Neuronal stem cell (in vitro differentiated cells): ENCODE results near the gene UBXN6.

Experiments
- DNase-seq: peaks from one replicate; pipeline ENCODE4 v3.0.0-alpha.2; 2013; ENCODE audit warnings: low spot score
- H2AFZ ChIP-seq: one replicate; pipeline ENCODE4 v1.6.1; 2013; ENCODE audit warnings: mild to moderate bottlenecking, low read length, inconsistent platforms
- H2AK5ac ChIP-seq: 2 replicates; pipeline ENCODE4 v1.6.1; 2013; ENCODE audit warnings: low read depth, mild to moderate bottlenecking, inconsistent platforms, low read length, moderate library complexity, mixed read lengths
- H2BK120ac ChIP-seq: 2 replicates; pipeline ENCODE4 v1.6.1; 2013; ENCODE audit warnings: low read depth, mild to moderate bottlenecking, inconsistent platforms, low read length, moderate library complexity, mixed read lengths
- H2BK12ac ChIP-seq: one replicate; pipeline ENCODE4 v1.6.1; 2013; ENCODE audit warnings: low read length, inconsistent platforms
- H2BK15ac ChIP-seq: 2 replicates; pipeline ENCODE4 v1.6.1; 2013; ENCODE audit warnings: mild to moderate bottlenecking, low read length, inconsistent platforms, mixed read lengths
- H2BK5ac ChIP-seq: one replicate; pipeline ENCODE4 v1.6.1; 2013; ENCODE audit warnings: inconsistent platforms, mild to moderate bottlenecking, low read length, moderate library complexity
- H3K14ac ChIP-seq: one replicate; pipeline ENCODE4 v1.6.1; 2013; ENCODE audit warnings: low read length, inconsistent platforms
- H3K18ac ChIP-seq: 2 replicates; pipeline ENCODE4 v1.6.1; 2013; ENCODE audit warnings: low read length, inconsistent platforms
- H3K23ac ChIP-seq: 2 replicates; pipeline ENCODE4 v1.6.1; 2013; ENCODE audit warnings: low read depth, mild to moderate bottlenecking, mixed read lengths, low read length, inconsistent platforms; ENCODE audit not compliant: poor library complexity
- H3K27ac ChIP-seq: replicated peaks from 3 replicates; pipeline ENCODE4 v1.5.1; 2013; ENCODE audit warnings: low read length, inconsistent platforms
- H3K27me3 ChIP-seq, 3 experiments: 2 replicates each; pipeline ENCODE4 v1.6.1; 2013; ENCODE audit warnings: low read length in 3 of 3, mild to moderate bottlenecking in 2 of 3, inconsistent platforms in 1 of 3, low read depth in 1 of 3, mixed read lengths in 1 of 3, moderate library complexity in 1 of 3; ENCODE audit not compliant: control insufficient read depth in 3 of 3, insufficient read depth in 3 of 3
- H3K36me3 ChIP-seq, 2 donors: replicated peaks in 1 of 2; 2 replicates each; pipeline ENCODE4 v1.6.1; 2013; ENCODE audit warnings: low read length in 2 of 2; ENCODE audit not compliant: control insufficient read depth in 2 of 2, insufficient read depth in 2 of 2
- H3K4ac ChIP-seq: 2 replicates; pipeline ENCODE4 v1.6.1; 2013; ENCODE audit warnings: inconsistent platforms, mild to moderate bottlenecking, low read length, moderate library complexity
- H3K4me1 ChIP-seq, 2 donors: 1 replicate in 1 of 2; 2 replicates in 1 of 2; pipeline ENCODE4 v1.6.1; 2013; ENCODE audit warnings: low read length in 2 of 2, low read depth in 1 of 2; ENCODE audit not compliant: control insufficient read depth in 2 of 2, insufficient read depth in 1 of 2
- H3K4me2 ChIP-seq: one replicate; pipeline ENCODE4 v1.6.1; 2013; ENCODE audit warnings: mild to moderate bottlenecking, low read length, inconsistent platforms; ENCODE audit not compliant: insufficient read depth, poor library complexity, severe bottlenecking
- H3K4me3 ChIP-seq, 2 donors: 2 replicates each; pipeline ENCODE4 v1.5.1; 2013; ENCODE audit warnings: low read length in 2 of 2, mild to moderate bottlenecking in 2 of 2, inconsistent platforms in 1 of 2, moderate library complexity in 1 of 2
- H3K79me1 ChIP-seq: one replicate; pipeline ENCODE4 v1.6.1; 2013; ENCODE audit warnings: low read depth, mild to moderate bottlenecking, inconsistent platforms, low read length, moderate library complexity
- H3K9ac ChIP-seq: one replicate; pipeline ENCODE4 v1.6.1; 2013; ENCODE audit warnings: mild to moderate bottlenecking, low read depth, low read length, inconsistent platforms; ENCODE audit not compliant: poor library complexity
- H3K9me3 ChIP-seq, 2 donors: replicated peaks in 1 of 2; 2 replicates each; pipeline versions ENCODE3 to v1.6.1; 2013; ENCODE audit warnings: low read length in 2 of 2, mild to moderate bottlenecking in 2 of 2, inconsistent platforms in 1 of 2, low read depth in 1 of 2, mixed read lengths in 1 of 2, moderate library complexity in 1 of 2; ENCODE audit not compliant: control insufficient read depth in 2 of 2, insufficient read depth in 1 of 2
- H4K8ac ChIP-seq: one replicate; pipeline ENCODE4 v1.6.1; 2013; ENCODE audit warnings: low read depth, mild to moderate bottlenecking, inconsistent platforms, low read length, moderate library complexity
- H4K91ac ChIP-seq: one replicate; pipeline ENCODE4 v1.6.1; 2013; ENCODE audit warnings: low read length, low read depth, mild to moderate bottlenecking, inconsistent platforms; ENCODE audit not compliant: poor library complexity
- WGBS, 2 donors: extraction: QIAGEN DNeasy Blood & Tissue Kit; methylation state at CpG; one replicate each; pipeline ENCODE4 v1.1.7; 2013; ENCODE audit warnings: missing lambda C conversion rate in 2 of 2, mixed read lengths in 1 of 2; ENCODE audit not compliant: insufficient read length in 2 of 2, insufficient replicate concordance in 1 of 2; ENCODE audit errors: extremely low coverage in 2 of 2; 5-methylcytosine and 5-hydroxymethylcytosine counted together

UBXN6 gene

DNA sequence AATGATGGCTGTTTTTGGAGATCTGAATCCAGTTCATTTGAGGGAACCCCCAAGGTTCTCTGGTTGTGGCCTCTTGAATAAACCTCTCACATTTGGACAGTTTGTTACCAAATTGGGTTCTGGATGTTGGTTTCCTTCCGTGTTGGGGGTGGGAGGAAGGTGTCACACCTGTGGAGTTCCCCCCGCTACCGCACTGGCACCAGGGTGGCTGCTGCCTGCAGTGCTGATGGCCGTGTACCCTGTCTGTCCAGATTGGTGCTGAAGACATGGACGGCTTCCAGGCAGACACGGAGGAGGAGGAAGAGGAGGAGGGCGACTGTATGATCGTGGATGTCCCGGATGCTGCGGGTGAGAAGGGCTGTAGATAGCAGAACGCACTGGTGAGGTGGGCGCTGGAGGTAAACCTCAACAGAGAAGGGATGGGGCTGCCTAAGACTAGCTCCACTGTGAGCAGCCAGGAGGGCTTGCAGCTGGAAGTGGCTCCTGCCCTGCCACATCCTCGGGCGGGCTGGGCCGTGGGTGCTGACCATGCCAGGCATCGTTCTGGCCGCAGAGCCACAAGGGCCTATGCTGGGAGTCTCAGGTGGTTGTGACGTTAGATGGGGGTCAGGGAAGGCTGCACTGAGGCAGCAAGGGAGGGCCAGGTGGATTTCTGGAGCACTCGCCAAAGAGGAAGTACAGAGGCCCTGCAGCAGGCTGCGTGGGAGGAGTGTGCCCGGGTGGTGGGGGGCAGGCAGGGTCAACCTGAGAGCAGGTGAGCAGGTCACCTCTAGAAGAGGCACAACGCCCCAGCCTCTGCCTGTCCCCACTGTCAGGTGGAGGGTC is 15.4 kb downstream of the UBXN6 start:
- peak overlapping the region; percentile 20 for H4K8ac ChIP-seq
- peak overlapping the region; percentile 72 for H3K9ac ChIP-seq
- H3K9me3 ChIP-seq, result peaks cover 0 to 1% of the 10 kb centered on the region in 2 donors
- H2BK120ac ChIP-seq, result no peak overlapping the region
- H2AK5ac ChIP-seq, result no peak overlapping the region
- peak overlapping the region; percentile 94 for H2BK5ac ChIP-seq
- peaks cover 8% of the 10 kb centered on the region for H3K79me1 ChIP-seq
- H3K27ac ChIP-seq, result no peak overlapping the region
- peaks cover 51 to 93% of the 10 kb centered on the region in 2 donors for H3K36me3 ChIP-seq
- no peak overlapping the region for H2AFZ ChIP-seq
- no peak overlapping the region for H4K91ac ChIP-seq
- H3K4me1 ChIP-seq, result no peaks in the 10 kb centered on the region
- H3K4ac ChIP-seq, result no peak overlapping the region
- no peak overlapping the region for H2BK15ac ChIP-seq
- no CpG with 5 or more reads among the region's 22 CpGs for WGBS, 2 donors
- no peaks in the 10 kb centered on the region for H3K27me3 ChIP-seq
- no peak overlapping the region for H2BK12ac ChIP-seq
- H3K14ac ChIP-seq, result no peak overlapping the region
- no peak overlapping the region for H3K4me3 ChIP-seq
- DNase-seq, result no peak
- H3K4me2 ChIP-seq, result no peak overlapping the region
- H3K23ac ChIP-seq, result peak overlapping the region; percentile 37
- peak overlapping the region; percentile 13 for H3K18ac ChIP-seq

- Histone ChIP-seq H3K36me3 (peaks cover 60 to 92% of the 10 kb centered on the region in 2 donors), H3K4me1 (no peaks in the 10 kb centered on the region)
- no peak for DNase-seq
Observed at GRCh38 chr19:4439243-4439642, 18.4 kb downstream of the UBXN6 start.

GRCh38 chr19:4437103-4437502 is 20.5 kb downstream of the UBXN6 start:
- H3K9me3 ChIP-seq, result peaks cover 0 to 3% of the 10 kb centered on the region in 2 donors
- peaks cover 17% of the 10 kb centered on the region for H3K79me1 ChIP-seq
- H3K4me2 ChIP-seq, result no peak overlapping the region
- DNase-seq, result no peak
- no CpG with 5 or more reads among the region's 10 CpGs for WGBS, 2 donors
- H3K18ac ChIP-seq, result no peak overlapping the region
- no peak overlapping the region for H2BK5ac ChIP-seq
- no peak overlapping the region for H3K4ac ChIP-seq
- no peak overlapping the region for H2AK5ac ChIP-seq
- H3K14ac ChIP-seq, result no peak overlapping the region
- peaks cover 66 to 92% of the 10 kb centered on the region in 2 donors for H3K36me3 ChIP-seq
- peak overlapping the region; percentile 84 for H4K8ac ChIP-seq
- H2BK12ac ChIP-seq, result no peak overlapping the region
- no peaks in the 10 kb centered on the region for H3K4me1 ChIP-seq
- H4K91ac ChIP-seq, result no peak overlapping the region
- peak overlapping the region; percentile 2 for H3K23ac ChIP-seq
- no peak overlapping the region for H2BK15ac ChIP-seq
- H3K27ac ChIP-seq, result no peak overlapping the region
- H3K4me3 ChIP-seq, result no peak overlapping the region
- no peaks in the 10 kb centered on the region for H3K27me3 ChIP-seq
- no peak overlapping the region for H2AFZ ChIP-seq
- H3K9ac ChIP-seq, result no peak overlapping the region
- no peak overlapping the region for H2BK120ac ChIP-seq

More at GRCh38 chr19:4439243-4439642, 18.4 kb downstream of the UBXN6 start:
- no peak overlapping the region for H2AK5ac ChIP-seq
- peaks cover 14% of the 10 kb centered on the region for H3K79me1 ChIP-seq
- H2BK12ac ChIP-seq, result no peak overlapping the region
- no CpG with 5 or more reads among the region's 12 CpGs for WGBS, 2 donors
- no peak overlapping the region for H4K8ac ChIP-seq
- peaks cover 0 to 1% of the 10 kb centered on the region in 2 donors for H3K9me3 ChIP-seq
- peak overlapping the region; percentile 67 for H3K23ac ChIP-seq
- H3K14ac ChIP-seq, result no peak overlapping the region
- H3K27ac ChIP-seq, result no peak overlapping the region
- H2BK120ac ChIP-seq, result no peak overlapping the region
- no peak overlapping the region for H4K91ac ChIP-seq
- H3K4me3 ChIP-seq, result no peak overlapping the region
- no peak overlapping the region for H3K9ac ChIP-seq
- H3K4ac ChIP-seq, result no peak overlapping the region
- no peak overlapping the region for H2BK15ac ChIP-seq
- H3K4me2 ChIP-seq, result no peak overlapping the region
- H3K27me3 ChIP-seq, result no peaks in the 10 kb centered on the region
- no peak overlapping the region for H2AFZ ChIP-seq
- no peak overlapping the region for H2BK5ac ChIP-seq
- no peak overlapping the region for H3K18ac ChIP-seq

DNA sequence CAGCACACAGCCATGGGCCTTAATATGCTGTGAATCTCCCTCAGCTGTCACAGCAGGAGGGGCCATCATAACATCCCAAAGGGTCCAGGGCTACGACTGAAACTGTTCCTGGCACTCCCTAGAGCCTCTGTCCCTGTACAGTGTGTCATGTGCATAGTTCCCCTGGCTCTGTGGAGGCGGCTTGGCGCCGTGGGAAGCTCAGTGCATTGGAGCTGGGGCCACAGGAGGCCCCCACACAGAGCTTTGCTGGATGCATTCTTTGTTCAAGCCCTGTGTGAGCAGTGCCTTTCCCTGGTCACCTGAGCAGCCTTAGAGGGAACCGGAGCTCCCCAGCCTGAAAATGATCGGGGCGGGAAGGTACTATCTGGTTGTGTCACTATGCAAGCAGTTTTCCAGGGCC is 21.4 kb downstream of the UBXN6 start:
- Histone ChIP-seq H3K23ac (no peak overlapping the region), H4K8ac (no peak overlapping the region), H4K91ac (no peak overlapping the region), H3K27ac (no peak overlapping the region), H2AFZ (no peak overlapping the region), H3K4me1 (no peaks in the 10 kb centered on the region), H3K27me3 (no peaks in the 10 kb centered on the region), H3K9ac (no peak overlapping the region), H2BK15ac (no peak overlapping the region), H3K4me3 (no peak overlapping the region), H3K14ac (no peak overlapping the region), H3K4me2 (no peak overlapping the region), H2BK5ac (no peak overlapping the region), H2AK5ac (no peak overlapping the region), H3K9me3 (peaks cover 0 to 3% of the 10 kb centered on the region in 2 donors), H2BK12ac (no peak overlapping the region), H3K18ac (no peak overlapping the region), H2BK120ac (no peak overlapping the region), H3K36me3 (peaks cover 72 to 94% of the 10 kb centered on the region in 2 donors), H3K79me1 (peaks cover 15% of the 10 kb centered on the region), H3K4ac (no peak overlapping the region)
- WGBS, 2 donors, result no CpG with 5 or more reads among the region's 7 CpGs
- DNase-seq, result no peak
